GM18861 (cell line): ENCODE results near the gene GDF7.

ENCODE experiments used
- ATAC-seq: cut with Tn5 transposase; IDR thresholded peaks from one replicate; pipeline ENCODE4 v1.9.1; 2021; ENCODE audit not compliant: unreplicated experiment

GDF7 gene

GRCh38 chr2:20666304-20667150, at the start of gene GDF7:
TSS of gene GDF7 (plus strand) at chr2:20667144. CDS start at chr2:20667240, 96 bp downstream.
- no peak for ATAC-seq

GRCh38 chr2:20617892-20618467, 49.0 kb upstream of the GDF7 start:
- ATAC-seq = no peak

GRCh38 chr2:20618468-20618885, 48.5 kb upstream of the GDF7 start:
- ATAC-seq = no peak

GRCh38 chr2:20618886-20619521, 47.9 kb upstream of the GDF7 start:
- no peak for ATAC-seq

- no peak for ATAC-seq
Measured at GRCh38 chr2:20619624-20620024, 47.3 kb upstream of the GDF7 start.

- no peak for ATAC-seq
Measured at GRCh38 chr2:20620271-20620681, 46.7 kb upstream of the GDF7 start.

GRCh38 chr2:20620696-20621365, 46.1 kb upstream of the GDF7 start:
- ATAC-seq = no peak

- ATAC-seq = no peak
Measured at GRCh38 chr2:20621366-20622295, 45.3 kb upstream of the GDF7 start.

- ATAC-seq = no peak
Measured at GRCh38 chr2:20622296-20622686, 44.7 kb upstream of the GDF7 start.

GRCh38 chr2:20622731-20623130, 44.2 kb upstream of the GDF7 start:
- no peak for ATAC-seq

GRCh38 chr2:20623241-20623640, 43.7 kb upstream of the GDF7 start:
- no peak for ATAC-seq

- no peak for ATAC-seq
Measured at GRCh38 chr2:20623741-20624155, 43.2 kb upstream of the GDF7 start.

- no peak for ATAC-seq
Measured at GRCh38 chr2:20624156-20624883, 42.6 kb upstream of the GDF7 start.

GRCh38 chr2:20624884-20625485, 42.0 kb upstream of the GDF7 start:
- ATAC-seq = no peak

- no peak for ATAC-seq
Measured at GRCh38 chr2:20625491-20626391, 41.2 kb upstream of the GDF7 start.

- no peak for ATAC-seq
Measured at GRCh38 chr2:20626392-20626697, 40.6 kb upstream of the GDF7 start.

- ATAC-seq = no peak
Measured at GRCh38 chr2:20626698-20627513, 40.0 kb upstream of the GDF7 start.
